T-helper 1 cell (primary cell): ENCODE measurements around the gene TNMD.

Source experiments
- DNase-seq, 5 donors: peaks; one replicate each; pipeline ENCODE4 v3.0.0-alpha.2; 2012 to 2020

Gene TNMD

DNA sequence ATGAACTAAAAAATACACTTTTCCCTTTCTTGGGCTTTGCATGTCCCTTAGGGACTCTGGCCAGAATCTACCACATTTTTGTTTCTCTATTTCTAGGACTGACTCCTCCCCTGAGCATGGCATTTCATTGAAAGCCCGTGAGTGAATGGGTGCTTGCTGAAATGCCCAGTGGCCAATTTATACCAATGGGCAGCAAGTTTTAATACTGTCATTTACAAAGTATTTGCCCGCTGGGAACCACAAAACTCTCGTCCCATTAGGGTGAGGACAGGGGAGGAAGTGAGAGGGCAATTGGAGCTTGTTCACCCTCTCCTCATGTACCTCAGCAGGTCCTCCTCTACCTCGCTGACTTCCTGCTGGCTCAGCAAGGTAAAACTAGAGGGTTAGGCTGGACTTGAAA lies 60.4 kb downstream of the TNMD start:
- DNase-seq = no peak

DNA sequence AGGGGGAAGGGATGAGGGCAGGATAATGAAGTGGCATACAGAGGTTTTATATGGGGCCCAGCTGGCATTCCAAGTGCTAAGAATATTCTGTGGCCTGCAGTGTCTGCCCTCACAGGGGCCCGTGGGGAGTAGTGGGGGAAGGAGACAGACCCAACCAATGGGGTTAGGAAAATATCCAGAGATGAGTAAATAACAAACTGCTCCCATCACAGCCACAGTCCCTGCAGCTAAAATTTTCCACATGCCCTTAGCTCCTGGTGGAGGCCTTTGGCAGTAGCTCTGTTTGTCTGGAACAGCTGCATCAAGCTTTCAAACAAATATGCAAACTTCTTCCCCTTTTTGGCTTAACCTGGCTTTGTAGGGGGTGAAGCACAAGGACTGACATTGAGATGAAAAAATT lies 62.4 kb downstream of the TNMD start:
- no peak for DNase-seq

DNA sequence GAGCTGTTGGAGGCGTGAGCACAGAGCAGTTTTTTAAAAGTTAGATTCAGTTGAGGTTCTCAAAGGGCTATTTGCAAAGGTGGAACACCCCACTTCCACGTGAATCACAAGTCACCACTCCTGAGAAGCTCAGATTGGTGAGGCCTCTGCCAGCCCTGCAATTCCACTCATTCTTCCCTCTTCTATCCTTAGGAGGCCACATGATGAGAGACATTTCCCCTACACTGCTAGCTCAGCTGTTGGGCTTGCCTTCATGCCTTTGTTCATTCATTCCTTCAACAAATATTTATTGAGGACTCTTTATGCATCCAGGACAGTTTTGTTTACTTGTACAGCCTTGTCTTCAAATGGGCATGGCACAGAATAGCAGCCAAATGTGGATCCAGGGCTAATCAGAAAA lies 63.0 kb downstream of the TNMD start:
- DNase-seq = no peak

DNA sequence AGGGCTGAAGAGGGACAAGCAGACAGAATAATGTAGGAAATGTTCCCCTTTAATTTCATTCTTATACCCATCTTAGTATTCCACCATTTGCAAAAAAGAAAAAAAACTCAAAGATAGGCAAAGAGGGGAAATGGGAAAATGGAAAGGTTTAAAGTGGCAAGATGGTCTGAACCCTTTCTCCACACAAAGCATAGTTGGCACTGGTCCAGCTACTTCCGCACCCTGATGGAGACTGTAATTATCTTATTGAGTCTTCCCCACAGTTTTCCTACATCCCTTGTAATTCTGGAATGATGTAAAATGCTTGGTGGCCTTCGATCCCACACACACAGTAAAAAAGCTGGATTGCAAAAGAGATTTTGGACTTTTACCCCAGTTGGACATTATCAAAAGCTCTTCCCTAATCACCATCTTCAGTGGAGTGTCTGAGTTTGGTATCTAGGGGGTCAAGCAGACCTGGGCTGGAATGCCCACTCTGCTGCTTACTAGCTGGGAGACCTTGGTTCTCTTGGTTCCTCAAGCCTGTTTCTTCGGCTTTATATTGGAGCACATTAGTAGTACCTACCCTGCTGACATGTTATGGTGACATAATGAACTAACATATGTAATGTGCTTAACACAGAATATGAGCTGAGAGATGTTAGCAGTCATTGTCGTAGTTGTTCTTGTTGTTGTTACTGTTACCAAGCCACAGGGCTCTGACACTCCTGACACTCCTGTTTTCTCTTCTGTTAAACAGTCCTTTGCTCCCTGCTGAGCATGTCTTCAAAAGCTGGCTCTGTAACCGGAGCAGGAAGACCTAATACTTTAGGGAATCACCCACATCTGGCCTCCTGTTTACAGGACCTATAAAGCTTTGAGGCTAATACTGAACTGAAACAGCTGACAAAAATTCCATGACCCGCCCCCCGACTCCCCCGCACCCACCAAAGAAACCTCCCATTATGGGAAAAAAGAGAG lies 64.0 kb downstream of the TNMD start:
- no peak for DNase-seq
